Right lobe of liver (tissue), 4 donors: ENCODE results near the gene HSPD1.
"Not testable (repeated sequence)": the region's sequence is repeated elsewhere in the genome, so short reads cannot be mapped to it uniquely, and the experiment has no call there.

ENCODE experiments used
- POLR2A ChIP-seq: fragments of 450-650 bp; IDR thresholded peaks from one replicate; pipeline ENCODE4 v1.6.1; 2017; ENCODE audit warnings: antibody characterized with exemption, mild to moderate bottlenecking
- TF ChIP-seq, protein P1 (sequence below), 4 donors: fragments of 200-600 bp in 3 of 4; fragments of 450-650 bp in 1 of 4; IDR thresholded peaks; one replicate each; pipeline versions ENCODE4 v1.5.1 to v1.8.0; 2016 to 2022; ENCODE audit warnings: antibody characterized with exemption in 4 of 4, mild to moderate bottlenecking in 2 of 4
- donor health status: DM: no; HTN: no; CAD: no.
- donor health status: DM: no; HTN: no; CAD: no.
- donor health status: DM: no; HTN: yes; CAD: no.

- TF ChIP-seq, protein P1, sequence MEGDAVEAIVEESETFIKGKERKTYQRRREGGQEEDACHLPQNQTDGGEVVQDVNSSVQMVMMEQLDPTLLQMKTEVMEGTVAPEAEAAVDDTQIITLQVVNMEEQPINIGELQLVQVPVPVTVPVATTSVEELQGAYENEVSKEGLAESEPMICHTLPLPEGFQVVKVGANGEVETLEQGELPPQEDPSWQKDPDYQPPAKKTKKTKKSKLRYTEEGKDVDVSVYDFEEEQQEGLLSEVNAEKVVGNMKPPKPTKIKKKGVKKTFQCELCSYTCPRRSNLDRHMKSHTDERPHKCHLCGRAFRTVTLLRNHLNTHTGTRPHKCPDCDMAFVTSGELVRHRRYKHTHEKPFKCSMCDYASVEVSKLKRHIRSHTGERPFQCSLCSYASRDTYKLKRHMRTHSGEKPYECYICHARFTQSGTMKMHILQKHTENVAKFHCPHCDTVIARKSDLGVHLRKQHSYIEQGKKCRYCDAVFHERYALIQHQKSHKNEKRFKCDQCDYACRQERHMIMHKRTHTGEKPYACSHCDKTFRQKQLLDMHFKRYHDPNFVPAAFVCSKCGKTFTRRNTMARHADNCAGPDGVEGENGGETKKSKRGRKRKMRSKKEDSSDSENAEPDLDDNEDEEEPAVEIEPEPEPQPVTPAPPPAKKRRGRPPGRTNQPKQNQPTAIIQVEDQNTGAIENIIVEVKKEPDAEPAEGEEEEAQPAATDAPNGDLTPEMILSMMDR (IDR thresholded peaks at IDR 0.05): not testable (repeated sequence)
- TF ChIP-seq POLR2A: not testable (repeated sequence)
Observed at GRCh38 chr2:197484248-197484647, 15.4 kb downstream of the HSPD1 start.
